K562 (cell line): ENCODE data around the gene GCK.
A peak's percentile ranks its signal among the peaks of the same experiment; 100 is the strongest.

Experiments used
- CEBPG ChIP-seq, 3 experiments: fragments of 200-800 bp in 1 of 3; sonication (Bioruptor generic) in 1 of 3; sonication (generic) in 1 of 3; formaldehyde crosslinking in 1 of 3; IDR thresholded peaks in 2 of 3; conservative IDR thresholded peaks in 1 of 3; 2 replicates each; pipeline versions ENCODE4 v1.6.1 to v1.8.0; 2016 to 2022; ENCODE audit warnings: missing compliant biosample characterization in 2 of 3, missing genetic modification characterization in 2 of 3, mild to moderate bottlenecking in 1 of 3, missing genetic modification reagents in 1 of 3
- HMG20A ChIP-seq: fragments of 450-650 bp; formaldehyde crosslinking; conservative IDR thresholded peaks from 2 replicates; pipeline ENCODE4 v1.4.0; 2020; ENCODE audit warnings: mild to moderate bottlenecking, mixed read lengths
- MAZ ChIP-seq, 2 experiments: fragments of 450-650 bp in 1 of 2; sonication (generic) in 1 of 2; formaldehyde crosslinking; IDR thresholded peaks in 1 of 2; conservative IDR thresholded peaks in 1 of 2; 2 replicates each; pipeline versions ENCODE4 v1.4.0 to v1.5.0; 2020; ENCODE audit warnings: mild to moderate bottlenecking in 1 of 2, missing genetic modification reagents in 1 of 2
- NFATC3 ChIP-seq: fragments of 450-650 bp; IDR thresholded peaks from 2 replicates; pipeline ENCODE4 v1.6.1; 2017; ENCODE audit warnings: mild to moderate bottlenecking
- POLR2A ChIP-seq: fragments of 450-650 bp; conservative IDR thresholded peaks from 2 replicates; pipeline ENCODE4 v1.6.1; 2016
- RAD21 ChIP-seq, 2 experiments: fragments of 250-450 bp in 1 of 2; fragments of 450-650 bp in 1 of 2; sonication (Bioruptor Pico) in 1 of 2; formaldehyde crosslinking in 1 of 2; IDR thresholded peaks in 1 of 2; conservative IDR thresholded peaks in 1 of 2; 2 replicates each; pipeline versions ENCODE4 v1.4.0 to v1.8.0; 2020 to 2022; ENCODE audit warnings: mild to moderate bottlenecking in 2 of 2, moderate library complexity in 1 of 2

DNA sequence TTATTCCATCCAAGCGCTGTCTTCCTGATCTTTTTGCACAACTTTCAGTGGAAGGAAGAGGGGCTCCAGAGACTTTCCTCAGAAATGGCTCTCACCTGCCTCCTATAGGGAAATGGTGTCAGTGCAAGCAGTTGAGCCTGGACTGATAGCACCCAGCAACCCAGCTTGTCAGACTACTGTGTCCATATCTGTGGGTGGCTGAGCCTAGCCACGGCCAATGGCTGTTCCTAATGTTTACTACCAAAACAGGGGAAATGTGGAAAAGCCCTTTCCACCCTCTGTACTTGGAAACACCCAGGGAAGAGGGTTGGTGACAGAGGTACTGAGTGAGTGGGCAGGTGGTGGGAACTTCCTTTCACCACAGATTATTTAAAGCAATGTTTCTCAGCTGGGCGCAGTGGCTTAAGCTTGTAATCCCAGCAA is 7.2 kb upstream of the GCK start:
- peak; percentile 71 to 85 for TF ChIP-seq RAD21 (CRISPR knock-in tag; conservative IDR thresholded peaks at IDR 0.05 in 1 of 2, IDR thresholded peaks at IDR 0.05 in 1 of 2)
- no peak for TF ChIP-seq POLR2A
- no peak for TF ChIP-seq NFATC3
- no peak for TF ChIP-seq HMG20A (CRISPR knock-in tag)
- no peak for TF ChIP-seq CEBPG (CRISPR knock-in tag; IDR thresholded peaks at IDR 0.05)
- no peak for TF ChIP-seq CEBPG (tag; conservative IDR thresholded peaks at IDR 0.05 in 1 of 2, IDR thresholded peaks at IDR 0.05 in 1 of 2)
- 0 out of 4 replicates have a peak, but pooled peaks of 1 of the 2 experiments have one; percentile 30 for TF ChIP-seq MAZ (CRISPR knock-in tag; conservative IDR thresholded peaks at IDR 0.05 in 1 of 2, IDR thresholded peaks at IDR 0.05 in 1 of 2)
